GM12872 (cell line): ENCODE results near the gene CPLANE2.

Experiments used
- CTCF ChIP-seq: IDR thresholded peaks from 3 replicates; pipeline ENCODE4 v1.5.1; 2011; ENCODE audit warnings: low read depth, mild to moderate bottlenecking, low read length, moderate library complexity; ENCODE audit not compliant: insufficient read depth

CPLANE2 gene

DNA sequence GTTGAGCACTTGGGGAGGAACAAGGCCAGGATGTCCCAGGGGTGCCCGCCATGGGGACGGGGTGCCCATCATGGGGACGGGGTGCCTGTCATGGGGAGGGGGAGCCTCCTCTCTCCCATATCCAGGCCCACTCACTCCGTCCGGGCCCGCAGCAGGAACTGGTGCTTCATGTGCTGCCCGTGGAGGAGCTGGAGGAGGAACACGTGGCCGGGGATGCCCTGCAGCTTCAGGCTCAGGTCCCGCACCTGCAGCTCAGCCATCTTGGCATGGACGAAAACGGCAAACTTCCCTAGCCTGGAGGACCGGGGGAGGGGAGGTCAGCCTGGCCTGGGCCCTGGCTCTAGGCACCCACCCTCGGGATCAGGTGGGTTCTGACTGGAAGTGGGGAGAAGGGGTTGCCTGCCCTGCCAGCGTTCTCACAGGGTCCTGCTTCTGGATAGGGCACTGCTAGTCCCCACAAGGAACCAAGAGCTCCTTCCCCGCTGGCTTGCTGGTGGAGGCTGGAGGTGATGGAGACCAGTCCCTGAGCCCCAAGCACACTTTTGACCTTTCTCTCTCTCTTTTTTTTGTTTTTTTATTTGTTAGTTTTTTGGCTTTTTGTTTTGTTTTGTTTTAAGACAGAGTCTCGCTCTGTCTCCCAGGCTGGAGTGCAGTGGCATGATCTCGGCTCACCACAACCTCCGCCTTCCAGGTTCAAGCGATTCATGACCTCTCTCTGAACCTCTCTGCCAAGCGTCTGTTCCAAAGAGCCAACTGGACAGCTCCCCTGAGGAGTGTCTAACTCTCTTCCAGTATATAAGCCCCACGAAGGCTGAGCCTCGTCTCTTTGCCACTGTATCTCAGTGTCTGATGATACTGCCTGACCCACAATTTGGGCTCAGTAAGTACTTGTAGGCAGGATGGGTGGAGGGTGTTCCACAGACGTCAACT is 34.4 kb downstream of the CPLANE2 start:
- no peak for TF ChIP-seq CTCF

GRCh38 chr1:16199700-16200099 is 37.3 kb downstream of the CPLANE2 start:
- no peak for TF ChIP-seq CTCF

DNA sequence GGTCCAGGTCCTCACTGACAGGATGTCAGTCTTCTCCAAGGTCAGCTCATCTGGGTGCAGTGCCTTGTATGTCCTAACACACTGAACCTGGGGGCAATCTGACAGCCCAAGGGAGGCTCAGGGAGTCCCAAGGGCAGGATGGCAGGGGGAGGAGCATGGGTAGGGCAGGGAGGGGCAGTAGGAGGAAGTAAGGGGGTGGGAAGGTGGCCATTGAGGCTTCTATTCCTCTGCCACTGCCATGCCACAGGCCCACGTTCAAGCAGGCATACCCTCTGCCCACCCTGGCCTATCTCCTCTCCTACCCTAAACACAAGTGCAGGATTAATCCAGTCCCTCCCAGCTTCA is 37.9 kb downstream of the CPLANE2 start:
- no peak for TF ChIP-seq CTCF

DNA sequence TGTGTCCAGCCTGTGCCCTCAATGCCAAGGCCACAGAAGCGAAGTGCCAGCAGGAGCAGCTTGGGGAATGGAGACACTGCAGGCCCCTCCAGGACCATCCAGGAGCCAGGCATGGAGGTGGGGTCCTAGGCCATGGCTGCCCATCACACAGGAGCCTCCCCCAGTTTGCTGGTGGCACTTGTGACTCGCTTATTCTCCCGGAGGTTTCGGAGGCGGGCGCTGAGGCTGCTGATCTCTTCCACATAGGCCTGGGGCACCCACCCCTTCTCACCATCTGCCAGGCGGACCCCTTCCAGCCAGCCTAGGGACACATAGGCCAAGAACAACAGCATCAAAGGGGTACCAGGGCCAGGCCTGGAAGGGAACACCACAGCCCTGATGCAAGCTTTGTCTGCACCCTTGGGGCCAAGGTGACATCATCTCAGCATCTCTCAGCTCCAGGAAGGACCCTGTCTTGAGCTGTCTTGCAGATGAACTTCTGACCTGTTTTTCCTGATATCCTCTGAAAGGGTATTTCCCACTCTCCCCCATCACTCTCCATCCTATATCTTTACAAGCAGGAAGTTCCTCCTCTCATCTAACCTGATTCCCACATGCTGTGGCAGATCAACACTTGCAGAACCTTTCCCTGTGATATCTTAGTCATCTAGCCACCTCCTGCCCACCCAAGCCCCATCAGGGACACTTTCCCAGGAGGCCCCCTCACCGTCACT is 38.4 kb downstream of the CPLANE2 start:
- TF ChIP-seq CTCF, result no peak

GRCh38 chr1:16196874-16197273 is 40.1 kb downstream of the CPLANE2 start:
- no peak for TF ChIP-seq CTCF

GRCh38 chr1:16195518-16195905 is 41.5 kb downstream of the CPLANE2 start:
- TF ChIP-seq CTCF, result no peak

GRCh38 chr1:16191916-16192546 is 45.0 kb downstream of the CPLANE2 start:
- no peak for TF ChIP-seq CTCF
